ENCODE results near the gene LYST.

GRCh38 chr1:235866913-235867845 lies 473 bp upstream of the LYST start:
- no peak for TF ChIP-seq CTCF (IDR thresholded peaks at IDR 0.05; ENCODE audit: poor library complexity)
- TF ChIP-seq EZH2phosphoT487 (IDR thresholded peaks at IDR 0.05; ENCODE audit: low read depth, severe bottlenecking, unreplicated experiment), result no peak

All from hepatocyte (in vitro differentiated cells).